GM12878 (cell line): ENCODE results near the gene CDH5.

Experiments used
- CTCF ChIP-seq, 3 experiments: IDR thresholded peaks in 2 of 3; conservative IDR thresholded peaks in 1 of 3; 2 replicates each; pipeline ENCODE4 v1.5.1; 2011; ENCODE audit warnings: low read depth in 3 of 3, low read length in 3 of 3, mild to moderate bottlenecking in 3 of 3, control low read depth in 2 of 3, moderate library complexity in 2 of 3, inconsistent platforms in 1 of 3, mixed read lengths in 1 of 3; ENCODE audit not compliant: control insufficient read depth in 2 of 3, insufficient read depth in 1 of 3; ENCODE audit errors: extremely low read depth in 1 of 3
- JUND ChIP-seq: IDR thresholded peaks from 2 replicates; pipeline ENCODE4 v1.6.1; 2012; ENCODE audit warnings: low read depth, mild to moderate bottlenecking, low read length, improper control_type of control experiment, moderate library complexity
- MAX ChIP-seq: IDR thresholded peaks from 2 replicates; pipeline ENCODE4 v1.6.1; 2012; ENCODE audit warnings: low read depth, low read length, improper control_type of control experiment
- NFYB ChIP-seq: IDR thresholded peaks from 2 replicates; pipeline ENCODE4 v1.6.1; 2011; ENCODE audit warnings: low read depth, mild to moderate bottlenecking, low read length, improper control_type of control experiment, moderate library complexity; ENCODE audit not compliant: insufficient read depth
- NR2C2 ChIP-seq: IDR thresholded peaks from 2 replicates; pipeline ENCODE4 v1.6.1; 2011; ENCODE audit warnings: borderline replicate concordance, low read depth; ENCODE audit not compliant: control insufficient read depth, insufficient read length
- POLR2AphosphoS2 ChIP-seq: IDR thresholded peaks from 2 replicates; pipeline ENCODE4 v1.6.1; 2011; ENCODE audit warnings: low read depth, mild to moderate bottlenecking, low read length, improper control_type of control experiment, moderate library complexity
- ZNF24 ChIP-seq: fragments of 450-650 bp; IDR thresholded peaks from 2 replicates; pipeline ENCODE4 v1.6.1; 2017; ENCODE audit warnings: antibody characterized with exemption, mild to moderate bottlenecking

- no peak for TF ChIP-seq NR2C2
- TF ChIP-seq JUND: no peak
- TF ChIP-seq POLR2AphosphoS2: no peak
- TF ChIP-seq MAX: no peak
- TF ChIP-seq ZNF24: no peak
- TF ChIP-seq NFYB: no peak
- no peak for TF ChIP-seq CTCF (IDR thresholded peaks at IDR 0.05 in 2 of 3, conservative IDR thresholded peaks at IDR 0.05 in 1 of 3; ENCODE audit: control insufficient read depth in 2 of 3, extremely low read depth in 1 of 3, insufficient read depth in 1 of 3, low read depth in 3 of 3, low read length in 3 of 3)
These were observed 1.6 kb upstream of the CDH5 start for GRCh38 chr16:66364959-66365306.
